ENCODE data around the gene INHBB.

INHBB gene

DNA sequence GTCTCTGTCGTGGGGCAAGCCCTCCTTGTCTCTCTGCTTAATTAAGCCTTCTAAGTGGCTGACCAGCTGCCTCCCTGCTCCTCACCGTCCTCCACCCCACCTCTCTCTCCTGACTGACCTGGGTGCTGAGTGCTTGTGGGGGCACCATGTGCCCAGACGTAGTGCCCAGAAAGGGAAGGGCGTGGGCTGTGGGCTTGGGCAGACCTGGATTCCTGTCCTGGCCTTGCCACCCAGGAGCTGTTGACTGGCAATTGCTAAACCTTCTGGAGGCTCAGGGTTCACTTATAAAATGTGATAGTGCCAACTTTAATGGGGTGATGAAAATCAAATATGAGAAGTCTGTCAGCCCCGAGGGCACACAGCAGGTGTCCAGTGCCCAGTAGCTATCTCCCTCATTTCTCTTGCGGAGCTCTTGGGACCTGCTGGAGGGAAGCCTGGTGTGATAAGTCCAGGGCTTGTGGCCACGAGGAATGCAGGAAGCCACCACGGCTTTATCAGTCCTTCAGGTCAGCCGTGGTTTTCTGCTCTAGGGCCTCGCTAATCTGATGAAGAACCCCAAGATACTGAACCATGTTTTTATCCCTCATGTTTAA, 22.0 kb upstream of the INHBB start:
- Histone ChIP-seq H3K36me3 (ENCODE audit: control insufficient read depth in 1 of 2, insufficient read depth in 2 of 2, low read length in 2 of 2) (no peaks in the 10 kb centered on the region), H3K4me1 (ENCODE audit: control insufficient read depth in 1 of 2, insufficient read depth in 2 of 2, low read length in 2 of 2) (peaks cover 0 to 3% of the 10 kb centered on the region in 2 donors), H3K9me3 (ENCODE audit: control insufficient read depth in 1 of 2, low read length in 2 of 2) (no peaks in the 10 kb centered on the region), H3K27ac (ENCODE audit: low read length) (no peak overlapping the region), H3K27me3 (ENCODE audit: low read depth, low read length) (no peaks in the 10 kb centered on the region), H3K4me3 (ENCODE audit: low read depth in 1 of 2, low read length in 2 of 2) (no peak overlapping the region)

DNA sequence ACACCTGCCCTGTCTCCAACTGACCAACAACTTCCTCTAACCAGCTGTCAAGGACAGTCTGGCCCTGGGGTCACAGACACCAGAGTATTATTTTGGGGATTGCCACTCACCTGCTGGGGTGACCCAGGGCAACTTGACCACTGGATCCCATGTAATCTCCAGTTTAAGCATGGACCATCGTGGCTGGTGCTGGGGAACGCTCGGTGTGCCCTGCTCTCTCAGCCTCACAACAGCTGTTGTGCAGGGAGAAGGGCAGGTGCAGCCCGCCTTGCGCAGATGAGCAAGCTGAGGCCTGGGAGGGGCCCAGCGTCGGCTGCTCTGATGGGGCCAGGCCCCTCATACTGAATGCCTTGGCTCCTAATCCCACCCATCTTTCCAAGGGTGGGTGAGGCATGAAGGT, 21.0 kb upstream of the INHBB start:
- Histone ChIP-seq H3K36me3 (ENCODE audit: control insufficient read depth in 1 of 2, insufficient read depth in 2 of 2, low read length in 2 of 2) (no peaks in the 10 kb centered on the region), H3K27me3 (ENCODE audit: low read depth, low read length) (peaks cover 4% of the 10 kb centered on the region), H3K4me3 (ENCODE audit: low read depth in 1 of 2, low read length in 2 of 2) (no peak overlapping the region), H3K9me3 (ENCODE audit: control insufficient read depth in 1 of 2, low read length in 2 of 2) (no peaks in the 10 kb centered on the region), H3K4me1 (ENCODE audit: control insufficient read depth in 1 of 2, insufficient read depth in 2 of 2, low read length in 2 of 2) (no peaks in the 10 kb centered on the region), H3K27ac (ENCODE audit: low read length) (no peak overlapping the region)

DNA sequence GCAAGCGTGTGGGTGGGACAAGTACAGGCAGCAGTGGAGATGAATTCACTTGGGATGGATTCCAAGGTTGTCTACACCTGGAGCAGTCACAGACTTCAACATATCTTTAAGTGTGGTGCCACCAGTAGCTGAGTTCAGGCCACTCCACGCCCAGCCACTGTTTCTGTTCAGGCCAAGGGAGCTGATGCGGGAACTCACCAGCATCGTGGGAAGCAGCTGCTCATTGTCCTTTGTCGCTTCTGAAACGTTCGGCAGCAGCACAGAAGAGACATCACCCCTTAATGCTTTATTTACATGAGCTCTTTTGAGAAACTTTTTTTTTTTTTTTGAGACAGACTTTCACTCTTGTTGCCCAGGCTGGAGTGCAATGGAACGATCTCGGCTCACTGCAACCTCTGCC, 19.9 kb upstream of the INHBB start:
- no peaks in the 10 kb centered on the region for H3K4me1 ChIP-seq (ENCODE audit: control insufficient read depth in 1 of 2, insufficient read depth in 2 of 2, low read length in 2 of 2)
- H3K4me3 ChIP-seq (ENCODE audit: low read depth in 1 of 2, low read length in 2 of 2) = no peak overlapping the region
- no peaks in the 10 kb centered on the region for H3K36me3 ChIP-seq (ENCODE audit: control insufficient read depth in 1 of 2, insufficient read depth in 2 of 2, low read length in 2 of 2)
- peaks cover 4% of the 10 kb centered on the region for H3K27me3 ChIP-seq (ENCODE audit: low read depth, low read length)
- H3K9me3 ChIP-seq (ENCODE audit: control insufficient read depth in 1 of 2, low read length in 2 of 2) = no peaks in the 10 kb centered on the region
- H3K27ac ChIP-seq (ENCODE audit: low read length) = no peak overlapping the region

DNA sequence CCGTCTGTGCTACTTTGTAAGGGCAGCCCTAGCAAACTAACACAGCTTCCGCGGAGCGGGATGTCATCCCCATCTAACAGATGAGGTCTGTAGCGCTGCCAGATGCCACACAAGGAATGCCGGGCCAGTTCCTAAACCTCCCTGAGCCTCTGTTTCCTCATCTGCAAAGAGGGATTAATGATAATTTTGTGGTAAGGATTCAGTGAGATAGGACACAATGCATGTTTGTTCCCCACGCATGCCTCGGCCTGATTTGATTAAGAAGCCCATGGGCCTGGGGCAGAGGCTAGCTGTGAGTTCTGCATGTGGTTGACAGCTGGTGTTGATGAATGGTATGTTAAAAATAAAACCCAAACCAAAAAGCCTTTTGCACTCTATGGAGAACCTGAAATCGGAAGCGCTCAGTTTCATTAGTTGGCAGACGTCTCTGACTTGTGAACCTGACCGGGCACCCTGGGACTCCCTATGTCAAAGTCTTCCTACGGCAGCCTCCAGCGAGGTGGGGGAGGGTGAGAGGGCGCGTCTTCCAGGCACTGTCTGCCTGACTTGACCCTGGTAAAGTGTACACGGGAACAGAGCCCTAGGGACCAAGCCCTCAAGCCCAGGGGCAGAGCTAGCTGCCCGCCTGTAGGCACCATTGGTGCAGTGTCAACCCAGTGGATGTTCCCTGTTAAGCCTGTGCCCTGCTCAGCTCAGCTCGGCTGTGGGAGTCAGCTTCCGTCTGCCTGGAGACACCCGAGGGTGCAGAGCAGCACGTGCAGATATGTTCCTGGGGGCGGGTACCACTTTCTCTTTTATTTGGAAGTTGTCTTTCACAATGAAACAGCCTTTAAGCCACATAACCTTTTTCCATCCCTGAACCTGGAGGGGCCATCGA, 14.8 kb upstream of the INHBB start:
- Histone ChIP-seq H3K4me3 (ENCODE audit: low read depth in 1 of 2, low read length in 2 of 2) (no peak overlapping the region), H3K9me3 (ENCODE audit: control insufficient read depth in 1 of 2, low read length in 2 of 2) (no peaks in the 10 kb centered on the region), H3K27me3 (ENCODE audit: low read depth, low read length) (peaks cover 4% of the 10 kb centered on the region), H3K4me1 (ENCODE audit: control insufficient read depth in 1 of 2, insufficient read depth in 2 of 2, low read length in 2 of 2) (no peaks in the 10 kb centered on the region), H3K36me3 (ENCODE audit: control insufficient read depth in 1 of 2, insufficient read depth in 2 of 2, low read length in 2 of 2) (no peaks in the 10 kb centered on the region), H3K27ac (ENCODE audit: low read length) (no peak overlapping the region)

DNA sequence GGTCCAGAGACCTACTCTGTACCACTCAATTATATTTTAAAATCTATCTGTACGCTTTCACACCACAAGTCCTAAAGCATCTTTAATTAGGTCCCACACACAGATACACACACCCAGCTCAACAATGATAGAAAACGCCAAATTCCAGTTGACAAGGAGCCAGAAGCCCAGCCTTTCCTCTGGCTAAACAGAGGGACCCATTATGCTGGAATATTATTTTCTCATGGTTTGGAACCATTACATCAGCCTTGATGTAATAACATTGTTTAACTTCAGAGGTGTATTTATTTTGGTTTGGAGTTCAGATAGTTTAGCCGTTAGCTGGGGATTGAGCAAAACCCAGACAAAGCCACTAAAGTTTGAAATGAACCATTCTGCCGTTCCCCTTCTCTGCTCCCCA, 14.0 kb upstream of the INHBB start:
- H3K4me3 ChIP-seq (ENCODE audit: low read depth in 1 of 2, low read length in 2 of 2) = no peak overlapping the region
- H3K9me3 ChIP-seq (ENCODE audit: control insufficient read depth in 1 of 2, low read length in 2 of 2) = no peaks in the 10 kb centered on the region
- H3K36me3 ChIP-seq (ENCODE audit: control insufficient read depth in 1 of 2, insufficient read depth in 2 of 2, low read length in 2 of 2) = no peaks in the 10 kb centered on the region
- no peaks in the 10 kb centered on the region for H3K4me1 ChIP-seq (ENCODE audit: control insufficient read depth in 1 of 2, insufficient read depth in 2 of 2, low read length in 2 of 2)
- peaks cover 4% of the 10 kb centered on the region for H3K27me3 ChIP-seq (ENCODE audit: low read depth, low read length)
- no peak overlapping the region for H3K27ac ChIP-seq (ENCODE audit: low read length)

DNA sequence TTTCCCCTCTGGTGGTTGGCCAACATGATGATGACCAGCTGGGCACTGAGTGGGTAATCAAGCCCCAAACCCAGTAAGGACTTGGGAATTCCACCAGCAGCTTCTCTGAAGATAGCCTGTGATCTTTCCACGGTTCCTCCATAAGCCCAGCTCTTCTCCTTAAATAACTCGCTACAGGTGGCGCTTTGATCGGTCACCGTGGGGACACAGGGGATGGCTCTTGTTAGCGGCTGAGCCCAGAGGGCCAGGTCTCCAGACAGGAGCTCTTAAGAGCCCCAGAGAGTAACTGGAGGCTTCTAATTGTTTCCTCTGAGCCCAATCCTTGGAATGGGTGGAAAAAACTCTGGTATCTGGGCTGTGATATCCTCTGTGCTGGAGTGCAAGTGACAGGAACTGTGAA, 13.6 kb upstream of the INHBB start:
- H3K4me1 ChIP-seq (ENCODE audit: control insufficient read depth in 1 of 2, insufficient read depth in 2 of 2, low read length in 2 of 2) = no peaks in the 10 kb centered on the region
- no peak overlapping the region for H3K4me3 ChIP-seq (ENCODE audit: low read depth in 1 of 2, low read length in 2 of 2)
- H3K27ac ChIP-seq (ENCODE audit: low read length) = no peak overlapping the region
- H3K9me3 ChIP-seq (ENCODE audit: control insufficient read depth in 1 of 2, low read length in 2 of 2) = no peaks in the 10 kb centered on the region
- peaks cover 4% of the 10 kb centered on the region for H3K27me3 ChIP-seq (ENCODE audit: low read depth, low read length)
- no peaks in the 10 kb centered on the region for H3K36me3 ChIP-seq (ENCODE audit: control insufficient read depth in 1 of 2, insufficient read depth in 2 of 2, low read length in 2 of 2)

DNA sequence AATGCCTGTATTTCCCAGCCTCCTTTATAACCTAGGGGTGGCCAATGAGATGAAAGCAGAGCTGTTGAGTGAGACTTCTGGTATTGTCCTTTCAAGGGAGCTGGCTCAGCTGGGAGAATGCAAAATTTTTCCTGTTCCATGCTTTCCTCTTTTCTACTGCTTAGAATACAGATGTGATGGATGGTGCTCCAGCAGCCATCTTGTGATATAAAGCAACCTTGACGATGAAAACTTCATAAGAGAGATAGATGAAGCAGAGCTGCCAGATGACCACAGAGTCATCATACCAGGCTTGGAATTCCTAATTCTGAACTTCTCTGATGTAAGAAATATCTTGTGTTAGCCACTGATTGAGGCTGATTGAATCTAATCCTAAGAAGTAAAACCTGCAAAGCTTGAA, 11.9 kb upstream of the INHBB start:
- Histone ChIP-seq H3K4me3 (ENCODE audit: low read depth in 1 of 2, low read length in 2 of 2) (no peak overlapping the region), H3K27me3 (ENCODE audit: low read depth, low read length) (peaks cover 4% of the 10 kb centered on the region), H3K36me3 (ENCODE audit: control insufficient read depth in 1 of 2, insufficient read depth in 2 of 2, low read length in 2 of 2) (no peaks in the 10 kb centered on the region), H3K9me3 (ENCODE audit: control insufficient read depth in 1 of 2, low read length in 2 of 2) (no peaks in the 10 kb centered on the region), H3K27ac (ENCODE audit: low read length) (no peak overlapping the region), H3K4me1 (ENCODE audit: control insufficient read depth in 1 of 2, insufficient read depth in 2 of 2, low read length in 2 of 2) (no peaks in the 10 kb centered on the region)

DNA sequence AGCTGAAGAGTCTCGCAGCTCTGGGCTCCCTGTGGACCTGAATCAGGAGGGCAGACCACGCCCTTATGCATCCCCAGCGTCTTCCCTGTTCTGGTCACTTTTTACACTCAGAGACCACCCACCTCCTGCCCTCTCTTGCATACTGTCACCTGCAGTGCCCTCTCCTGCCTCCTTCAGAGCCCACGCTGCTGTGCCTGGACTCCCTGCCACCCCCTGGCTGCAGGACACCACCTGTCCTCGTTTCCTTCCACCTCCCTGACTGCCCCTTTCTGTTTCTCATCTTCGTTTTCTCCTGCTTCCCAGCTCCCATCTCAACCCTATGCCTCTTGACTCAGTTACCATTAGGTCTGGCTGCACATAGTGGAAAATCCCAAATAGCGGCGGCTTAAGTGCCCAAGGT, 9.2 kb upstream of the INHBB start:
- Histone ChIP-seq H3K27me3 (ENCODE audit: low read depth, low read length) (peaks cover 12% of the 10 kb centered on the region), H3K36me3 (ENCODE audit: control insufficient read depth in 1 of 2, insufficient read depth in 2 of 2, low read length in 2 of 2) (no peaks in the 10 kb centered on the region), H3K4me3 (ENCODE audit: low read depth in 1 of 2, low read length in 2 of 2) (no peak overlapping the region), H3K4me1 (ENCODE audit: control insufficient read depth in 1 of 2, insufficient read depth in 2 of 2, low read length in 2 of 2) (no peaks in the 10 kb centered on the region), H3K9me3 (ENCODE audit: control insufficient read depth in 1 of 2, low read length in 2 of 2) (no peaks in the 10 kb centered on the region), H3K27ac (ENCODE audit: low read length) (no peak overlapping the region)

DNA sequence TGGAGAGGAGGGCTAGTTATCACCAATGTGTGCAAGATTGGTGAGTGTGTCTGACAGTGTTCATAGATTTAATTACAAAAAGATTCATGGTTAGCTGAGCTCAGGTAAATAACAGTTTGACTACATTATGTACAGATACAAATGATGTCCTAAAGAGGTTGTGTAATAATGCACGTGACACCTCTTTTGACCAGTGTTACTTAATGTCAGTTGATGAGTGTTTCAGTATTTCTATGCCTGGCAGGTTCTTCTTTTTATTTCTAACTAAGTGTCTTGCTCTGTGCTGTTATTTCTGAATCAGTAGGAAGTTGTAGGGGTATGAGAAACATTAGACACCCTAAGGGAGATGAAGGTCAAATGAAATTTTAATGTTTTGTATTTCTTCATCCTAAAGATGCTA, 7.9 kb upstream of the INHBB start:
- Histone ChIP-seq H3K4me3 (ENCODE audit: low read depth in 1 of 2, low read length in 2 of 2) (no peak overlapping the region), H3K4me1 (ENCODE audit: control insufficient read depth in 1 of 2, insufficient read depth in 2 of 2, low read length in 2 of 2) (peaks cover 0 to 5% of the 10 kb centered on the region in 2 donors), H3K27ac (ENCODE audit: low read length) (no peak overlapping the region), H3K27me3 (ENCODE audit: low read depth, low read length) (peaks cover 24% of the 10 kb centered on the region), H3K9me3 (ENCODE audit: control insufficient read depth in 1 of 2, low read length in 2 of 2) (no peaks in the 10 kb centered on the region), H3K36me3 (ENCODE audit: control insufficient read depth in 1 of 2, insufficient read depth in 2 of 2, low read length in 2 of 2) (no peaks in the 10 kb centered on the region)

DNA sequence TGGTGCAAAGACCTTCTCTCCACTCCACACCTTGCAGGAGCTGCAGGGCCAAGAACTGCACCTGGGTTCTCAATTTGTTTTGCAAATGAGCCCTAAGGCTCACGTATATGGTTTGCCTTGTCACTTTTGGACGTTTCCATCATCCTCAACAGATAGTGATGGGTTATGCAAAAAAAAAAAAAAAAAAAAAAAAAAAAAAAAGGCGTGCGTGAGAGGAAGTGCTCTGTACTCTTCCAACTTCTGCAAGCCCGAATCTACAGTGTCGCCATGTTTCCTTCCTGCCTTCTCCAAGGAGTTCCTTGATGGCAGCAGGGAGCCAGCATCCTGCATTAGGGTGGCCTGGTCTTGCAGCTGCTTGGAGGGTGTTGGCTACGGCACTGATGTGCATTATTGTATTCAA, 4.0 kb upstream of the INHBB start:
- H3K36me3 ChIP-seq (ENCODE audit: control insufficient read depth in 1 of 2, insufficient read depth in 2 of 2, low read length in 2 of 2) = no peaks in the 10 kb centered on the region
- no peak overlapping the region for H3K4me3 ChIP-seq (ENCODE audit: low read depth in 1 of 2, low read length in 2 of 2)
- H3K9me3 ChIP-seq (ENCODE audit: control insufficient read depth in 1 of 2, low read length in 2 of 2) = no peaks in the 10 kb centered on the region
- H3K27me3 ChIP-seq (ENCODE audit: low read depth, low read length) = peaks cover 39% of the 10 kb centered on the region
- no peak overlapping the region for H3K27ac ChIP-seq (ENCODE audit: low read length)
- H3K4me1 ChIP-seq (ENCODE audit: control insufficient read depth in 1 of 2, insufficient read depth in 2 of 2, low read length in 2 of 2) = peaks cover 0 to 34% of the 10 kb centered on the region in 2 donors

DNA sequence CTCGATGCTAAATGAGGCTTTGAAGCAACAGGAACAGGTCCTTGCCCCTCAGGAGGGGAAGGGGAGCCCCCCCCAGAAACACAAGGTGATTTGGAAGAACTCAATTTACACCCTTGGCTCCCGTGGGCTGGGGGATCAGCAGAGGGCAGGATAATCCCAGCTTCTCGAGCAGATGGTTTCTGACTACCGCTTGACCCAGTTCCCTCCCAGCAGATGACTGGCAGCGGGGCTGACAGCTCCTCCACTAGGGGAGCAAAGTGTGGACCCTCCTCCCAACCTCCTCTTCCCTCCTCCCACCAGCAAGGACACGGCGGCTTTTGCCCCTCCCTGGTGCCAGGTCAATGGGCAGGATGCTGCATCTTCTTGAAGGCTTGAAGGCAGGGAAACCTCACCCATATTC, 3.5 kb upstream of the INHBB start:
- Histone ChIP-seq H3K9me3 (ENCODE audit: control insufficient read depth in 1 of 2, low read length in 2 of 2) (no peaks in the 10 kb centered on the region), H3K36me3 (ENCODE audit: control insufficient read depth in 1 of 2, insufficient read depth in 2 of 2, low read length in 2 of 2) (no peaks in the 10 kb centered on the region), H3K4me3 (ENCODE audit: low read depth in 1 of 2, low read length in 2 of 2) (no peak overlapping the region), H3K4me1 (ENCODE audit: control insufficient read depth in 1 of 2, insufficient read depth in 2 of 2, low read length in 2 of 2) (peaks cover 0 to 39% of the 10 kb centered on the region in 2 donors), H3K27ac (ENCODE audit: low read length) (no peak overlapping the region), H3K27me3 (ENCODE audit: low read depth, low read length) (peaks cover 40% of the 10 kb centered on the region)

DNA sequence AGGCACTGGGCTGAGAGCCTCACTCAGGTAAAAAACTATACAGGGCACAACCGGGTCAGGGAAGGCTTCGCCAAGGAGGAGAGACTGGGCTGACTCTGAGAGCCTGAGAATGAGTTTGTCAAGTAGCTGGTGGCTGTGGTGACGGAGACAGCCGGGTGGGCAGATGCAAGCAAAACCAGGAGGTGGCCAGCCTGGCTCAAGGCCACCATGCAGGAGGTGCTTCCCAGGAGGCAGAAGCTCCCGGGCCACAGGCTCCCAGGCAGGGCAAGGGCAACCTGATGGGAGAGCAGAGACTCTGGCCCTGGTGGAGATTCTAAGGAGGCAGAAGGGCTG, 2.9 kb upstream of the INHBB start:
- H3K9me3 ChIP-seq (ENCODE audit: control insufficient read depth in 1 of 2, low read length in 2 of 2) = no peaks in the 10 kb centered on the region
- H3K4me1 ChIP-seq (ENCODE audit: control insufficient read depth in 1 of 2, insufficient read depth in 2 of 2, low read length in 2 of 2) = peaks cover 0 to 41% of the 10 kb centered on the region in 2 donors
- no peak overlapping the region for H3K27ac ChIP-seq (ENCODE audit: low read length)
- H3K36me3 ChIP-seq (ENCODE audit: control insufficient read depth in 1 of 2, insufficient read depth in 2 of 2, low read length in 2 of 2) = no peaks in the 10 kb centered on the region
- H3K4me3 ChIP-seq (ENCODE audit: low read depth in 1 of 2, low read length in 2 of 2) = peak overlapping the region in 1 of 2 donors; percentile 40
- peaks cover 43% of the 10 kb centered on the region for H3K27me3 ChIP-seq (ENCODE audit: low read depth, low read length)

All from muscle layer of duodenum (tissue), 2 donors.